ENCODE results near the gene DSP.

DNA sequence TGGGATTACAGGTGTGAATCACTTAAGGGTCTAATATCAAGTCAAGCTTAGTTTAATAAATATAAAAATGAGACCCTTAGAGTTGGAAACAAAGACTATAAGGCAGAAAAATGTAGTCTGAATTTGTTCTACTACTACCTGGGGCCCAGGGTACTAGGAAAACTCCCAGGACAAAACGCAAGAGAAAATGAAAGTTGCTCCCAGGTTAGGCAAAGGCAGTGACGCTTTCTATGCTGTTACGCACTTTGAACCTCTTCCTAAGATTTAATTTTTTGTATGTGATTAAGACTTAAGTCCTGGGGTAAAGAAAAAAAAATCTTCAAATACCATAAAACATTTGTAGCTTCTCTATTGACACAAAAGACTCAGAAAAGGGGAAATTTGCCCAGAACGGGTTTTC lies 17.3 kb downstream of the DSP start:
- TF ChIP-seq, protein P1, sequence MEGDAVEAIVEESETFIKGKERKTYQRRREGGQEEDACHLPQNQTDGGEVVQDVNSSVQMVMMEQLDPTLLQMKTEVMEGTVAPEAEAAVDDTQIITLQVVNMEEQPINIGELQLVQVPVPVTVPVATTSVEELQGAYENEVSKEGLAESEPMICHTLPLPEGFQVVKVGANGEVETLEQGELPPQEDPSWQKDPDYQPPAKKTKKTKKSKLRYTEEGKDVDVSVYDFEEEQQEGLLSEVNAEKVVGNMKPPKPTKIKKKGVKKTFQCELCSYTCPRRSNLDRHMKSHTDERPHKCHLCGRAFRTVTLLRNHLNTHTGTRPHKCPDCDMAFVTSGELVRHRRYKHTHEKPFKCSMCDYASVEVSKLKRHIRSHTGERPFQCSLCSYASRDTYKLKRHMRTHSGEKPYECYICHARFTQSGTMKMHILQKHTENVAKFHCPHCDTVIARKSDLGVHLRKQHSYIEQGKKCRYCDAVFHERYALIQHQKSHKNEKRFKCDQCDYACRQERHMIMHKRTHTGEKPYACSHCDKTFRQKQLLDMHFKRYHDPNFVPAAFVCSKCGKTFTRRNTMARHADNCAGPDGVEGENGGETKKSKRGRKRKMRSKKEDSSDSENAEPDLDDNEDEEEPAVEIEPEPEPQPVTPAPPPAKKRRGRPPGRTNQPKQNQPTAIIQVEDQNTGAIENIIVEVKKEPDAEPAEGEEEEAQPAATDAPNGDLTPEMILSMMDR (IDR thresholded peaks at IDR 0.05; ENCODE audit: low read length): no peak
- TF ChIP-seq EZH2 (optimal IDR thresholded peaks at IDR 0.05; ENCODE audit: low read depth, low read length): no peak

Measured in MM.1S (cell line).